CD8-positive, alpha-beta memory T cell (primary cell): ENCODE measurements around the gene MTA1. TPM values are rescaled to one million over a fixed set of nuclear protein-coding genes. Genes with fewer than 3 reads are reported as not detected.

Experiments
- CTCF ChIA-PET: fragments of 350-600 bp; sonication (Branson Sonifier 250); formaldehyde crosslinking; loops from one replicate; lab custom pipeline; 2021; ENCODE audit warnings: antibody characterized with exemption; lab: Charles Lee
- POLR2A ChIA-PET: fragments of 350-600 bp; sonication (Branson Sonifier 250); formaldehyde crosslinking; loops from one replicate; lab custom pipeline; 2021; ENCODE audit warnings: antibody characterized with exemption; lab: Charles Lee
- DNase-seq, 5 donors: peaks; one replicate each; pipeline versions ENCODE4 v3.0.0 to v3.0.0-alpha.2; 2020 to 2022; ENCODE audit warnings: mixed read lengths in 1 of 5
- H3K27ac ChIP-seq: one replicate; pipeline ENCODE4 v1.7.0; 2013; ENCODE audit warnings: low read depth, mild to moderate bottlenecking, low read length, moderate library complexity
- H3K27me3 ChIP-seq: 2 replicates; pipeline ENCODE4 v1.7.0; 2013; ENCODE audit warnings: low read length, mild to moderate bottlenecking; ENCODE audit not compliant: insufficient read depth, poor library complexity, severe bottlenecking
- H3K36me3 ChIP-seq: 2 replicates; pipeline ENCODE4 v1.7.0; 2013; ENCODE audit warnings: mild to moderate bottlenecking, low read length, moderate library complexity; ENCODE audit not compliant: insufficient read depth
- H3K4me1 ChIP-seq: 2 replicates; pipeline ENCODE4 v1.7.0; 2013; ENCODE audit warnings: mild to moderate bottlenecking, low read length, moderate library complexity; ENCODE audit not compliant: insufficient read depth
- H3K4me3 ChIP-seq: 2 replicates; pipeline ENCODE4 v1.7.0; 2013; ENCODE audit warnings: mild to moderate bottlenecking, low read length
- H3K9me3 ChIP-seq: 2 replicates; pipeline ENCODE4 v1.7.0; 2013; ENCODE audit warnings: mild to moderate bottlenecking, low read length
- H3K27ac Mint-ChIP-seq, 8 donors: one replicate each; pipeline ENCODE4 v1.8.0; 2020 to 2021; ENCODE audit warnings: mixed read lengths in 8 of 8, mild to moderate bottlenecking in 6 of 8, inconsistent platforms in 3 of 8, moderate library complexity in 3 of 8
- H3K27me3 Mint-ChIP-seq, 2 donors: one replicate each; pipeline ENCODE4 v1.8.0; 2020 to 2021; ENCODE audit warnings: mixed read lengths in 2 of 2, mild to moderate bottlenecking in 1 of 2, moderate library complexity in 1 of 2
- H3K36me3 Mint-ChIP-seq, 3 donors: one replicate each; pipeline ENCODE4 v1.8.0; 2020 to 2021; ENCODE audit warnings: mixed read lengths in 3 of 3, inconsistent platforms in 1 of 3, mild to moderate bottlenecking in 1 of 3
- H3K4me1 Mint-ChIP-seq, 3 donors: one replicate each; pipeline ENCODE4 v1.8.0; 2020 to 2021; ENCODE audit warnings: mixed read lengths in 3 of 3, inconsistent platforms in 1 of 3, mild to moderate bottlenecking in 1 of 3
- H3K4me3 Mint-ChIP-seq, 7 donors: one replicate each; pipeline ENCODE4 v1.8.0; 2020 to 2021; ENCODE audit warnings: mixed read lengths in 7 of 7, mild to moderate bottlenecking in 6 of 7, moderate library complexity in 4 of 7, inconsistent platforms in 2 of 7
- H3K9me3 Mint-ChIP-seq, 5 donors: one replicate each; pipeline ENCODE4 v1.8.0; 2020 to 2022; ENCODE audit warnings: mixed read lengths in 5 of 5, mild to moderate bottlenecking in 3 of 5, moderate library complexity in 2 of 5, inconsistent platforms in 1 of 5
- polyA plus RNA-seq: library from polyadenylated mRNA; unstranded; fragments of 300-500 nt; fragmentation: Illumina TruSeq; gene quantifications from one replicate; pipeline ENCODE4 v1.2.3, GENCODE V29; 2021
- total RNA-seq, 2 experiments: library from RNA; stranded (reverse); gene quantifications; one replicate each; pipeline ENCODE4 v1.2.3, GENCODE V29; 2021

The MTA1 gene
- total and polyA plus RNA-seq, 3 experiments from 2014 or later: 6.1 to 129 (median 124) TPM

GRCh38 chr14:105495101-105495989, 75.7 kb downstream of the MTA1 start:
- peak in 1 of 5 donors; percentile 46 for DNase-seq
- POLR2A ChIA-PET: no interaction called here
- Histone ChIP-seq H3K36me3 (no peaks in the 10 kb centered on the region), H3K4me1 (peaks cover 5% of the 10 kb centered on the region), H3K27ac (no peak overlapping the region), H3K9me3 (no peaks in the 10 kb centered on the region), H3K27me3 (no peaks in the 10 kb centered on the region), H3K4me3 (no peak overlapping the region)
- Mint-ChIP-seq H3K9me3 (no peaks in the 10 kb centered on the region), H3K4me1 (peaks cover 0 to 15% (median 5%) of the 10 kb centered on the region in 3 donors), H3K4me3 (no peak overlapping the region), H3K27me3 (peaks cover 0 to 5% of the 10 kb centered on the region in 2 donors), H3K27ac (peak overlapping the region in 1 of 8 donors; percentile 75), H3K36me3 (peaks cover 0 to 12% (median 0%) of the 10 kb centered on the region in 3 donors)
- CTCF ChIA-PET: no interaction called here

GRCh38 chr14:105495990-105496830, 76.6 kb downstream of the MTA1 start:
- H3K27ac Mint-ChIP-seq: peak overlapping the region in 3 of 8 donors; percentile 11 to 74 (median 47)
- Histone ChIP-seq H3K27ac (no peak overlapping the region), H3K4me3 (no peak overlapping the region), H3K9me3 (no peaks in the 10 kb centered on the region), H3K27me3 (no peaks in the 10 kb centered on the region), H3K36me3 (no peaks in the 10 kb centered on the region), H3K4me1 (peaks cover 5% of the 10 kb centered on the region)
- peaks cover 0 to 10% (median 2%) of the 10 kb centered on the region in 3 donors for H3K4me1 Mint-ChIP-seq
- CTCF ChIA-PET: no interaction called here
- H3K36me3 Mint-ChIP-seq: peaks cover 0 to 12% (median 0%) of the 10 kb centered on the region in 3 donors
- peak overlapping the region in 1 of 7 donors; percentile 65 for H3K4me3 Mint-ChIP-seq
- H3K9me3 Mint-ChIP-seq: no peaks in the 10 kb centered on the region
- POLR2A ChIA-PET: no interaction called here
- peaks cover 0 to 5% of the 10 kb centered on the region in 2 donors for H3K27me3 Mint-ChIP-seq
- peak in 1 of 5 donors; percentile 47 for DNase-seq

- CTCF ChIA-PET: no interaction called here
- Mint-ChIP-seq H3K27me3 (peaks cover 0 to 5% of the 10 kb centered on the region in 2 donors), H3K4me3 (peak overlapping the region in 1 of 7 donors; percentile 42), H3K9me3 (no peaks in the 10 kb centered on the region), H3K36me3 (peaks cover 0 to 10% (median 0%) of the 10 kb centered on the region in 3 donors), H3K4me1 (peaks cover 0 to 5% (median 0%) of the 10 kb centered on the region in 3 donors), H3K27ac (peak overlapping the region in 1 of 8 donors; percentile 74)
- no peaks in the 10 kb centered on the region for H3K27me3 ChIP-seq
- POLR2A ChIA-PET: no interaction called here
- no peaks in the 10 kb centered on the region for H3K36me3 ChIP-seq
- H3K27ac ChIP-seq: no peak overlapping the region
- H3K4me1 ChIP-seq: peaks cover 1% of the 10 kb centered on the region
- DNase-seq: peak in 1 of 5 donors; percentile 46
- no peaks in the 10 kb centered on the region for H3K9me3 ChIP-seq
- no peak overlapping the region for H3K4me3 ChIP-seq
Observed at GRCh38 chr14:105496831-105497591, 77.4 kb downstream of the MTA1 start.

GRCh38 chr14:105497671-105498429, 78.2 kb downstream of the MTA1 start:
- Histone ChIP-seq H3K36me3 (no peaks in the 10 kb centered on the region), H3K27me3 (no peaks in the 10 kb centered on the region), H3K4me3 (no peak overlapping the region), H3K9me3 (no peaks in the 10 kb centered on the region), H3K27ac (no peak overlapping the region), H3K4me1 (no peaks in the 10 kb centered on the region)
- Mint-ChIP-seq H3K9me3 (no peaks in the 10 kb centered on the region), H3K36me3 (peaks cover 0 to 10% (median 0%) of the 10 kb centered on the region in 3 donors), H3K4me1 (peaks cover 0 to 3% (median 0%) of the 10 kb centered on the region in 3 donors), H3K4me3 (peak overlapping the region in 2 of 7 donors; percentile 42 to 73), H3K27ac (peak overlapping the region in 3 of 8 donors; percentile 29 to 74 (median 63)), H3K27me3 (peaks cover 0 to 8% of the 10 kb centered on the region in 2 donors)
- peak in 1 of 5 donors; percentile 47 for DNase-seq
- ChIA-PET POLR2A (no interaction called here), CTCF (no interaction called here)

- ChIA-PET CTCF (no interaction called here), POLR2A (no interaction called here)
- Histone ChIP-seq H3K27me3 (no peaks in the 10 kb centered on the region), H3K36me3 (no peaks in the 10 kb centered on the region), H3K27ac (no peak overlapping the region), H3K9me3 (no peaks in the 10 kb centered on the region), H3K4me3 (no peak overlapping the region), H3K4me1 (no peaks in the 10 kb centered on the region)
- H3K27me3 Mint-ChIP-seq: peaks cover 3 to 8% of the 10 kb centered on the region in 2 donors
- peak overlapping the region in 1 of 7 donors; percentile 28 for H3K4me3 Mint-ChIP-seq
- no peaks in the 10 kb centered on the region for H3K4me1 Mint-ChIP-seq
- H3K27ac Mint-ChIP-seq: peak overlapping the region in 3 of 8 donors; percentile 29 to 74 (median 63)
- no peaks in the 10 kb centered on the region for H3K9me3 Mint-ChIP-seq
- peak in 1 of 5 donors; percentile 46 for DNase-seq
- H3K36me3 Mint-ChIP-seq: peaks cover 0 to 5% (median 0%) of the 10 kb centered on the region in 3 donors
Observed at GRCh38 chr14:105498430-105499255, 79.0 kb downstream of the MTA1 start.

- Mint-ChIP-seq H3K4me3 (peak overlapping the region in 1 of 7 donors; percentile 28), H3K4me1 (no peaks in the 10 kb centered on the region), H3K27me3 (peaks cover 3 to 8% of the 10 kb centered on the region in 2 donors), H3K9me3 (no peaks in the 10 kb centered on the region), H3K27ac (peak overlapping the region in 1 of 8 donors; percentile 69), H3K36me3 (peaks cover 0 to 3% (median 0%) of the 10 kb centered on the region in 3 donors)
- Histone ChIP-seq H3K4me1 (no peaks in the 10 kb centered on the region), H3K9me3 (no peaks in the 10 kb centered on the region), H3K36me3 (no peaks in the 10 kb centered on the region), H3K27ac (no peak overlapping the region), H3K4me3 (no peak overlapping the region), H3K27me3 (no peaks in the 10 kb centered on the region)
- POLR2A ChIA-PET: no interaction called here
- peak in 1 of 5 donors; percentile 49 for DNase-seq
- CTCF ChIA-PET: interaction anchor here (1.0 to 1.5 kb wide), 2 partner anchors 29 to 148 kb away, joined by 3 to 4 read pairs; no protein-coding TSS in a partner anchor
Observed at GRCh38 chr14:105499256-105500035, 79.8 kb downstream of the MTA1 start.
